Progenitor cell of endocrine pancreas (in vitro differentiated cells): ENCODE measurements around the gene HTR6. TPM values are rescaled to one million over a fixed set of nuclear protein-coding genes. Genes with fewer than 3 reads are reported as not detected.

ENCODE experiments used
- DNase-seq: peaks from one replicate; pipeline ENCODE4 v3.0.0; 2021; ENCODE audit warnings: low spot score; ENCODE audit not compliant: unreplicated experiment
- H3K27ac Mint-ChIP-seq: 2 replicates; pipeline ENCODE4 v1.8.0; 2021; ENCODE audit warnings: mild to moderate bottlenecking, moderate library complexity, mixed read lengths
- H3K27me3 Mint-ChIP-seq: 2 replicates; pipeline ENCODE4 v1.8.0; 2021; ENCODE audit warnings: mixed read lengths
- H3K36me3 Mint-ChIP-seq: 2 replicates; pipeline ENCODE4 v1.8.0; 2022; ENCODE audit warnings: mixed read lengths; ENCODE audit not compliant: insufficient read depth
- H3K4me1 Mint-ChIP-seq: 2 replicates; pipeline ENCODE4 v1.8.0; 2021; ENCODE audit warnings: low read depth, mixed read lengths
- H3K4me3 Mint-ChIP-seq: 2 replicates; pipeline ENCODE4 v1.8.0; 2021; ENCODE audit warnings: low read depth, mild to moderate bottlenecking, moderate library complexity, mixed read lengths
- H3K9me3 Mint-ChIP-seq: 2 replicates; pipeline ENCODE4 v1.8.0; 2021; ENCODE audit warnings: low read depth, mixed read lengths
- total RNA-seq: library from RNA; stranded (reverse); gene quantifications from 2 replicates; pipeline ENCODE4 v1.2.1, GENCODE V29; 2021
- TF ChIP-seq, protein P1 (sequence below): fragments of 200-600 bp; sonication (generic); IDR thresholded peaks from one replicate; pipeline ENCODE4 v1.5.0; 2021; ENCODE audit warnings: antibody characterized with exemption, mild to moderate bottlenecking; ENCODE audit not compliant: unreplicated experiment

HTR6 gene
- total RNA-seq, 1 donor from 2014 or later = not detected

DNA sequence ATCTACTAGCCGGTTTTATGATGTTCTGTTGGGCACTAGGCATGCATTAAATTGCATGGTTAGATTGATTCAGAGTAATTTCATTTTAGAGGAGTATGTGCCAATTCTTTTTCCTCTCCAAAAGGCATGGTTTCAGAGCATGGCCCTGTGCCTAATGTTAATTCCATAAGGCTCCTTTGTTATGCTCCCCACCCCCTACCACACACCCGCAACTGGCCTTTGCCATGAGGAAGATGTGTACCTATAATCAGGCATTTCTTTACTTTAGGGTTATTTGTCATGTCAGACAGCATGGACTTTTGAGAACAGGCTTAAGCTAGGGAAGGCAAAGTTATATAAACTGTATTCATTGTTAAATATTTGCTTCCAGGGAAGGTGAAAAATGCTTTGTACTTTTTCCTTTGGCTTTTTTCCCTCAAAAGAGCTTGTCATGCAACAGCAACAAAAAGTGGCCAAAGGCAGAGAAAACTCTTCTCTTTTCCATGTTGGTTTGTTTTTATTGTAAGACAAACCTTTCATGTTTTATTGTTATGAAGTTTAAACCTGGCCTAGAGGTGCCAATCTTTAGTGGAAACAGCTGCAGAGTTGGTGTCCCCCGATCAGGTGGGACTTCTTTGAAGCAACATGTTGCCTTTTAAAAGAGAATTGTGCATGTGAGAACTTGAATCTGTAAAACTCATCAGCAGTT is 44.8 kb upstream of the HTR6 start:
- TF ChIP-seq, protein P1, sequence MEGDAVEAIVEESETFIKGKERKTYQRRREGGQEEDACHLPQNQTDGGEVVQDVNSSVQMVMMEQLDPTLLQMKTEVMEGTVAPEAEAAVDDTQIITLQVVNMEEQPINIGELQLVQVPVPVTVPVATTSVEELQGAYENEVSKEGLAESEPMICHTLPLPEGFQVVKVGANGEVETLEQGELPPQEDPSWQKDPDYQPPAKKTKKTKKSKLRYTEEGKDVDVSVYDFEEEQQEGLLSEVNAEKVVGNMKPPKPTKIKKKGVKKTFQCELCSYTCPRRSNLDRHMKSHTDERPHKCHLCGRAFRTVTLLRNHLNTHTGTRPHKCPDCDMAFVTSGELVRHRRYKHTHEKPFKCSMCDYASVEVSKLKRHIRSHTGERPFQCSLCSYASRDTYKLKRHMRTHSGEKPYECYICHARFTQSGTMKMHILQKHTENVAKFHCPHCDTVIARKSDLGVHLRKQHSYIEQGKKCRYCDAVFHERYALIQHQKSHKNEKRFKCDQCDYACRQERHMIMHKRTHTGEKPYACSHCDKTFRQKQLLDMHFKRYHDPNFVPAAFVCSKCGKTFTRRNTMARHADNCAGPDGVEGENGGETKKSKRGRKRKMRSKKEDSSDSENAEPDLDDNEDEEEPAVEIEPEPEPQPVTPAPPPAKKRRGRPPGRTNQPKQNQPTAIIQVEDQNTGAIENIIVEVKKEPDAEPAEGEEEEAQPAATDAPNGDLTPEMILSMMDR = no peak
- H3K4me3 Mint-ChIP-seq = peak overlapping the region; percentile 44
- H3K36me3 Mint-ChIP-seq = peaks cover 8% of the 10 kb centered on the region
- peak overlapping the region; percentile 89 for H3K27ac Mint-ChIP-seq
- no peak for DNase-seq
- no peaks in the 10 kb centered on the region for H3K27me3 Mint-ChIP-seq
- peaks cover 58% of the 10 kb centered on the region for H3K4me1 Mint-ChIP-seq
- no peaks in the 10 kb centered on the region for H3K9me3 Mint-ChIP-seq

DNA sequence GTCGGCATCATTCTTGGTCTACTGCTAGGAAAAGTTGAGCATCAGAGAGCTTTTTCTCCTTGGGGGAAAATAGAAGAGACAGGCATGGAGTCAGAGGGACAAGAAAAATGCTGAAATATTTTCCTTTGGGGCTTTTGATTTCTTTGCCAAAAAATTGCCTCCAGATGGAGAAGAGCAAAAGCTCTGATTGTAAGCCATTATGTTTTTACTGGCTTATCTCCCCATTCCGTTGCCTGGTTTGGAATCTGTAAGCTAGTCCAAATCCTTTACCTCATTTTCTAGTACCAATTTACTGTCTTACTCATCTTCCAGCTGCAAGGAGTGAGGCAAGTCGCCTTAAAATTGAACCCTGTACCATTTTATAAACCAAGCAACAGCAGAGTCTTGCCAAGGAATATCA is 43.9 kb upstream of the HTR6 start:
- Mint-ChIP-seq H3K36me3 (peaks cover 5% of the 10 kb centered on the region), H3K4me1 (peaks cover 50% of the 10 kb centered on the region), H3K27me3 (no peaks in the 10 kb centered on the region), H3K4me3 (no peak overlapping the region), H3K9me3 (no peaks in the 10 kb centered on the region), H3K27ac (no peak overlapping the region)
- TF ChIP-seq, protein P1 = no peak
- DNase-seq = no peak

DNA sequence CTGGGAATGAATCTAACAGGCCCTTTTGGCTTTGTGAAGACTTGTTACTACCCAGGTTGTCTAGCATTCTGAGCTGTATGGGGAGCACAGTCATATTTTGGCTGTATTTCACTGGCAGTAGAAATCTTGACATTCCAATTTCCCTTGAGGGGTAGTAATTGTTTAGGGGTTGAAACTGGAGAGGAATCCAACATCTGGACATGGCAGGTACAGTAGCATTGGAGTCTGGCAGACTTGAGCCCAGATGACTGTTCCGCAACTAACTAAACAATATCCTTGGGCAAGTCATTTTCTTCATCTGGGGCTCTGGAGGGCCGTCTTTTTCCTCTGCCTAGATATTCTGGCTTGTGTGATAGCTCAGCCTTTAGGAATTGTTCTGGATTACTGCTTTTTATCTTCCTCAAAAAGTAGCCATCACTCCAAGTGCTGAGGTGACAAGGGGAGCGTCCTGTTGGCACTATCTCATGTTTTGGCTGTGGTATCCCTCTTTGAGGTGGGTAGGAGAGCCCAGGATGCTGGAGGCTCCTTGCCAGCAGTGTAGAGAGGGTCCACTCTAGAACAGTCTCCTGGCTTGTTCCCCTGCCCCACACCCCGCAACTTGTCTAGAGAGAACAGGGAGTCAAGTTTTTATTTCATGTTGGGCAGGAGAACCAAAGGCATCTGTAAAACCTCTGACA is 43.3 kb upstream of the HTR6 start:
- Mint-ChIP-seq H3K4me3 (no peak overlapping the region), H3K9me3 (no peaks in the 10 kb centered on the region), H3K27me3 (no peaks in the 10 kb centered on the region), H3K4me1 (peaks cover 44% of the 10 kb centered on the region), H3K27ac (peak overlapping the region; percentile 47), H3K36me3 (peaks cover 11% of the 10 kb centered on the region)
- no peak for DNase-seq
- TF ChIP-seq, protein P1 = no peak

DNA sequence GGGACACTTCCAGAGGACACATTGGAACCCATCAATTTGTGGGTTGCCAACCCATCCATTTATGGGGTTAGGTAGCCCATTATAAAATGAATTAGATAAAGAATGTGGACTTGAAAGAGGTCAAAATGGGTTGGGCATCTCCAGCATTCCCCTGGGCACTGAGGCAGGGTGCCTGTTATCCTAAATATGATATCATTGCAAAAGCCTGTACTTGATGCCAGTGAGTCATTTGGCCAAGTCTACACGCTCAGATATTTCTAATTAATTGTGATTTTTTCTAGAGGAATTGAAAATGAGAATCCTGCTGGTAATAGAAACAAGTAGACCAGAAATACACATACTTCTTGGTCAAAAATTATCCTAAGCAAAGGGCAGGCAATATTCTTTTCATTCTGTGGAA is 42.5 kb upstream of the HTR6 start:
- no peak for DNase-seq
- TF ChIP-seq, protein P1 = no peak
- no peak overlapping the region for H3K4me3 Mint-ChIP-seq
- peaks cover 37% of the 10 kb centered on the region for H3K4me1 Mint-ChIP-seq
- no peaks in the 10 kb centered on the region for H3K27me3 Mint-ChIP-seq
- no peak overlapping the region for H3K27ac Mint-ChIP-seq
- peaks cover 13% of the 10 kb centered on the region for H3K36me3 Mint-ChIP-seq
- no peaks in the 10 kb centered on the region for H3K9me3 Mint-ChIP-seq

DNA sequence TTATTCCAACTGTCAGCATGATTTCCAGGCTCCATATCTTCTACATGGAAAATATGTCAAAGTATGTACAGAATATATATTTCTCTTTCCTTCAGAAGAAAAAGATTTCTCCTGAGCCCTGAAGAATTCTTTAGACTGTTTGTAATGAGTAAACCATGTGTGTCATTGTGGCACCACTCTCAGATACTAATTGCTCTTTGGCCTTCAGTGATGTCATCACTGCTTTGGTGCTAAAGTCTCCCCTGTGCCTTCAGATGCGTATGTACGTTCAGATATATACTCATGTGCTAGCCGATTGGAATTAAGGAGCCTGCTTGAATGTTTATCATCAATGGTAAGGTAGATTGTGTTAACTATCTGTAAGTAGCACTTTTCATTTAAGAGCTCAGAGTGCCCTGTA is 41.2 kb upstream of the HTR6 start:
- no peaks in the 10 kb centered on the region for H3K9me3 Mint-ChIP-seq
- no peaks in the 10 kb centered on the region for H3K27me3 Mint-ChIP-seq
- H3K4me3 Mint-ChIP-seq = no peak overlapping the region
- TF ChIP-seq, protein P1 = no peak
- peaks cover 30% of the 10 kb centered on the region for H3K4me1 Mint-ChIP-seq
- H3K36me3 Mint-ChIP-seq = peaks cover 16% of the 10 kb centered on the region
- no peak for DNase-seq
- no peak overlapping the region for H3K27ac Mint-ChIP-seq
